GM18498 (cell line): ENCODE measurements around the gene MTF1.

Experiments
- ATAC-seq: cut with Tn5 transposase; IDR thresholded peaks from one replicate; pipeline ENCODE4 v1.9.1; 2021; ENCODE audit warnings: mild to moderate bottlenecking, moderate library complexity; ENCODE audit not compliant: unreplicated experiment

Gene MTF1

DNA sequence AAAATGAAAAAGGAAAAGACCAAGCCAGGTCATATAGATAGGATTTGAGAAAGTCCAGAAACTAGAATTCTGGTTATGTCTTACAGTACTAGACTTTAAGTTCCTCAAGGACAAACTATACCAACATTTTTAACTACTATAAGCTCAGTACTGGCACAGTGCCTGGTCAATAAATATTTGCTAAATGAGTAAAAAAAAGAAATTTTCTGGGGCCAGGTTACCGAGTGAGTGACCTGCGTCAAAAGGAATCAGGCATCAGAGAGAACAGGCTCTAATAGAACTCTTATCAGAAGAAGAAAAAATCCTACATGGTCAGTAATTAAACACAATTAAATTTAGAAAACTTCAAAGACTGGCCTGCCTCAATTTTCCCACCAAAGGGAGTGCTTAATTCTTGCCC, 27.6 kb downstream of the MTF1 start:
- ATAC-seq = no peak

- ATAC-seq = no peak
Observed at GRCh38 chr1:37831109-37831508, 28.3 kb downstream of the MTF1 start.

- no peak for ATAC-seq
Observed at GRCh38 chr1:37828410-37829074, 30.9 kb downstream of the MTF1 start.

DNA sequence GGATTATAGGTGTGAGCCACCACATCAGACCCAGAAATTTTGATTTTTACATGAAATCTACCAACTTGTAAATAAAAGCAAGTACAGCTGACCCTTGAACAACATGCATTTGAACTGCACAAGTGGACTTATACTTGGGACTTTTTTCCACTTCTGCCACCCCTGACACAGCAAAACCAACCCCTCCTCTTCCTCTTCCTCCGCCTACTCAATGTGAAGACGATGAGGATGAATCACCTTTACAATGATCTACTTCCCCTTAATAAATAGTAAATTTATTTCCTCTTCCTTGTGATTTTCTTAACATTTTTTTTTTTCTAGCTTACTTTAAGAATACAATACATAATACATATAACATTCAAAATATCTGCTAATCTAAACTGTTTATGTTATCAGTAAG, 33.9 kb downstream of the MTF1 start:
- no peak for ATAC-seq

DNA sequence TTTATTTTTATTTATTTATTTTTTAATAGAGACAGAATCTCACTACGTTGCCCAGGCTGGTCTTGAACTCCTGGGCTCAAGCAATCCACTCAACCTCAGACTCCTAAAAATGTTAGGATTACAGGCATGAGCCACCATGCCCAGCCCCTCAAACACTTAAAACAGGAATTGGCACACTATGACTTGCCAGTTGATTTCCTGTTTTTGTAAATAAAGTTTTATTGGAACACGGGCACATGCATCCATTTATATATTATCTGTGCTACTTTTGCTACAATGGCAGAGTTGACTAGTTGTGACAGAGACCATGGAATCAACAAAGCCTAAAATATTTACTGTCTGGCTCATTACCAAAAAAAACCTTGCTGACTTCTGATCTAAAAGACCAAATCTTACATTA, 35.4 kb downstream of the MTF1 start:
- no peak for ATAC-seq

DNA sequence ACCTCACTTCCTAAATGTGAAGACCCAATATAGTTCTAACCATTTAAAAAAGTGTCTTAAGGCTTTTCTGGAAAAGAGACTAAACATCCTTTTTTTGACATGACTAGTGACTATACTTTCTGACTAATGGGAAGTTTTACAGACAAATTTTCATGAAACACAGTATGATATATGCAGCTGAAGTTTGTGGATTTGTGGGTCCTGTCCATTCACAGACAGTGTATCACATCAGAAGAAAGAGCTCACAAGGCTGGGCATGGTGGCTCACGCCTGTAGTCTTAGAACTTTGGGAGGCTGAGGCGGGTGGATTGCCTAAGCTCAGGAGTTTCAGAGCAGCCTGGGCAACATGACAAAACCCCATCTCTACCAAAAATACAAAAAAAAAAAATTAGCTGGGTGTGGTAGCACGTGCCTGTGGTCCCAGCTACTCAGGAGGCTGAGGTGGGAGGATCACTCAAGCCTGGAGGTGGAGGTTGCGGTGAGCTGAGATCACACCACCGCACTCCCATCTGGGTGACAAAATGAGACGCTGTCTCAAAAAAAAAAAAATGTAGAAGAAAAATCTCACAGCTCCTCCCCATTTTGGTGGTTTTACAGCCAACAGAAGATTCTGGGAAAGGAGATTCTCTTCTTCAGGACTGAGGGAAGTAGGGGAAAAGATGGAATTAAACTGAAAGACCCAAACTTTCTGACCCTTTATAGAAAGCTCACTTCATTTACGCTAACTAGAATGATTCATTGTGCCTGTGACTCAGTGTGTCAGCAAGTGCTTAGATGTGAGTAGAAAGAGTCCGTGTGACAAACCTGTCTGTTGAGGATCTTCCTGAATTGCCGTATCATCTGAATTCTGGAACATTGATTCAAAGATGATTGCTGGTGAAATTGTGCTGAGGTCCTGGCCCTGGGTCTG, 36.2 kb downstream of the MTF1 start:
- ATAC-seq = no peak

- ATAC-seq = no peak
Observed at GRCh38 chr1:37821481-37821880, 37.9 kb downstream of the MTF1 start.

DNA sequence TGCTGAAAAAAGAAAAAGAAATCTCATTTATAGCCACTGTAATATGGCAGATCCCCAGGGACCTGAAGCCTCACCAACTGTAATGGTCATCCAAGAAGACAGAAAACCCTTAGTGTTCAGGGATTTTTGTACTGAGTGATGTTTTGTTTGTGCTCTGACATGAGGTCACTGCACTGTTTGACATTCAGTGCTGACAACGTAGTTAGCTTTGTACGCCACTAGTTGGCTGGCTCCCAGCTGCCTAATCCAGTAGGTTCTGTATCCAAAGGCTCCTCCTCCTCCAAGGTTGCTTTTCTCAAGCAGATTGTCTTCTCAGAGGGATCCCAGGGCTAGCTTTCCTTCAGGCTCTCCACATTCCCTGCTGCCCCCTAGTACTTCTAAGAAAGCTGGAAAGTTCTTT, 41.9 kb downstream of the MTF1 start:
- ATAC-seq = no peak

DNA sequence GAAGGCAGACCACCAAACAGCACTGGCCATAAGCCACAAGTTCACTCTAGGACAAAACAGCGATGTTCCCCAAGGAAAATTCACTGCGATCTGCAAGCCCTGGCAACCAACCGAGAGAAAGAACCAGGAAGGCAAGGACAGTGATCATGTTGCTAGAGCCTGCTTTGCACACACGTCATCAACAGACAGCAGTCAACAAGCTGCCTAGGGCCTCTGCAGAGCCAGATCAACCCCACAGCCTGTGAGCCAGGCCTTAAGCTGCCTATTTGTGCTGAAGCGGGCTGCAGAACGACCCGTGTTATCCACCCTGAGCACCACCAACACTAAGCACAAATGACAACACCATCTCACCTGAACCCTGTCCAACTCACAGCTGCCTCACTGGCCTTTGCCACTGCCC, 45.1 kb downstream of the MTF1 start:
- no peak for ATAC-seq

DNA sequence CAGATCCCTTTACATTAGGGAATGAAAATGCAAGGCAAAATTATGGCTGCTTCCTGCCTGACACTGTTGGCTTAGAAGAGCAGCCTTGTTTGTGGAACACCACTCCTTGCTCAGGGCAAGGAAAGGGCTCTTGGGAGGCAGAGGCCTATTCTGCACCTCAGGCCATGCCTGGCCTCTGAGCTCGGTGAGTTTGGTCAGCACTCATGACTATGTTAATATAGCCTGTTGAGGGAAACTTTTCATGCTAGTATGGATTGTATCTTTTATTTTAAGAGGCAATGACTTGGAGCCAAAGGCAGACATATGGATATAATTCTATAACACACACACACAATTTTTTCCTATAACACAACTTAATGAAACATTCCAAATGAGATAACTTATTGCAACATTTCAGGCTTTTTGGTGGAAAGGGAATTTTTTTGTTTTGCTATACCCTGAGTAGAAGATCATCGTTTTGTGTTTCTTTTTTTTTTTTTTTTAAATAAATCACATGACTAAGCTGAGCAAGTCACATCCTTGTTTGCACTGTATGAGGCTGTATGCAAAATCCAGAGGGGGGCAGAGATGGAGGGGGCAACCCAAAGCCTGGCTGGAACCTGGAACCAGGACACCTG, 45.8 kb downstream of the MTF1 start:
- no peak for ATAC-seq

- ATAC-seq = no peak
Observed at GRCh38 chr1:37811027-37811655, 48.3 kb downstream of the MTF1 start.

GRCh38 chr1:37809942-37810341, 49.5 kb downstream of the MTF1 start:
- ATAC-seq = no peak

- peak; percentile 47 for ATAC-seq
Observed at GRCh38 chr1:37808369-37809319, 50.7 kb downstream of the MTF1 start.

DNA sequence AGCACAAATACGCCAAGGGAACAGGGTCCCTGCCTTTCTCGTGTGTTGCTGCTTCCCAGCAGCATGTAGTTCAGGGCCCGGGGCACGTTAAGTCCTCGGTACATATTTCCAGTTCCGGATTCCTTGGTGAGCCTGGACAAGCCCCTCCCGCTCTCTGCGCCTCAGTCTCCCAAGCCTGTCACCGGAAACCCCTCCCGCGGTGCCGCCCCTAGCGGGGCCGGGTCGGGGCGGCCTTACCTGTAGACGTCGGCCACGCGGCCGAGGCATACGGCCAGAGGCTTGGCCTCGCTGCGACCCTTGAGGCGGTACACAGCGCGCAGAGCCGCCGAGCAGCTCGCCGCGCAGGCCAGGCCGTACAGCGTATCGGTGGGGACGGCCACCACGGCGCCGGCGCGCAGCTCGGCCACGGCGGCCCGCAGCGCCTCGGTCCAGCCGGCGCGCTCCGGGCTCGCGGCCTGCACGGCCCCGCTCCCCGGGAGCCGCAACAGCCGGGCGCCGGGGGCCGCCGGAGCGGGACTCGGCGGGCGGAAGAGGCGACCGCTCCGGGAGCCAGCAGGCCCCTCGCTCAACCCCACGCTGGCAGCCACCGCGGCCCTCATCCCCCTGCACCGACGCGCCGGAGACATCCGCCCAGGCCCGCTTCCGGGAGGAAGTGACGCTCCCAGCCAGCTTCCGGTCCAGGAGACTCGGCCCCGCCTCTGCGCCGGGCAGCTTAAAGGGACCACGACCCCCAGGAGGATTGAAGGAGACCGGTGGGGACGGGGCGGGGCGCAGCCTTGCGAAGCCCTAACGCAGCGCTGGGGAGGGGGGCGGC, 51.6 kb downstream of the MTF1 start, which contains the start of the genes C1orf122 and YRDC:
Gene C1orf122 (plus strand): TSS at position 236 of the 814 bp plus-strand sequence. CDS start 615 bp downstream, outside the sequence.
Gene YRDC (minus strand): TSS at position 654 of the 814 bp plus-strand sequence. CDS start 28 bp downstream, at position 626.
- peak; percentile 89 for ATAC-seq

DNA sequence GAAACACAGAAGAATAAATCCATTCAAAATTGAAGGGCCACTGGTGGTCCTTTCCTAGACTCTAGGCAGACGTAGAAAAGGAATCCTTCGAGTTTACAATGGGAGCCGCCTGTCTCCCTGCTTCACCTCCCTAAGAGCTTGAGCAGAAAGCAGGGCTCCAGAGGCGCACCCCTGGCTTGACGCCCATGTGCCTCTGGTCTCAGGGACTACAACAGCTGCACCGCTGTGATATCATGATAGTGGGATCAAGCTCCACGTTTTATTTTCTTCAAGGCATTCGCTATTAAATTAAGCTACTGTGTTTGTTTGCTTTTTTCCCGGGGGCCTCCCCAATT, 52.2 kb downstream of the MTF1 start:
- no peak for ATAC-seq

- no peak for ATAC-seq
Observed at GRCh38 chr1:37802439-37802838, 57.0 kb downstream of the MTF1 start.

GRCh38 chr1:37797750-37798345, 61.5 kb downstream of the MTF1 start:
- ATAC-seq = no peak

DNA sequence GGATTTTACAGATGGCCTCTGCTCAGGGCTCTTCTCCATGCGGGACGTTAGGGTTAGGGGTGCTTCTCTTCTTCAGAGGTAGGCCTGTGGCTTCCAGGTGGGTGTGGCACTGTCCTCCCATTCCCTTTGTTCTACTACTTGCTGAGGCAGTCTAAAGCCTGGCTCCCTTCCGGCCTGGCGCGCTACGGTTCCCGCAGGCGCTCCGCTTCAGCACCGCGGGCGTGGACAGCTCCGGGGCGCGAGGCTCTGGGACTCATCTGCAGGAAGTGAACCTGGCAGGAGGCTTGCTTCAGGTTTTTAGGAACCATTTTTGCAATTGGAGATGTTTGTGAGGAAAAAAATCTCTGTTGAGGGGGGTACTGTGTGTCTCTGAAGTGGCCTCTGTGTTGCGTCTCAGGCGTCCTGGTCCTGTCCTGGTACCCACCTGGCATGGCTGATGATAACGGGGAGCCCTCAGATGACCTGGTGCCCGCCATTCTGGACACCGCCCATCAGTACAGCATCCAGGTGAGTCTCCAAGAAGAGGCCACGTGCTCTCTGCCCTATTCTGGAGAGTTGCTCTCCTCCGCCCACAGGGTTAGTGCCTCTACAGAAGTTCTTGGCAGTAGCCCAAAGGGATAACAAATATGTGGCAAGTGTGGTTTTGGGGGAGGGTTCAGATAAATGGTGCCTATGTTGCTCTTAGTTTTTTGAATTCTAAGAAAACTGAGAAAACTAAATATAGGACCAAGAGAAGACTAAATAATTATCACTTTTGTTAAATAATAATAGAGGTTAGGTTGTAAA, 63.9 kb downstream of the MTF1 start:
- ATAC-seq = no peak
